ENCODE results near the gene BTLA.
"Not testable (repeated sequence)": the region's sequence is repeated elsewhere in the genome, so short reads cannot be mapped to it uniquely, and the experiment has no call there.

The BTLA gene

GRCh38 chr3:112512320-112512719, 13.0 kb upstream of the BTLA start:
- Histone ChIP-seq H3K36me3 (ENCODE audit: control insufficient read depth, insufficient read depth, low read length) (no peaks in the 10 kb centered on the region), H3K4me1 (ENCODE audit: control insufficient read depth, insufficient read depth, low read length) (no peaks in the 10 kb centered on the region), H3K27me3 (ENCODE audit: control insufficient read depth, insufficient read depth, low read length) (0 out of 2 replicates have a peak, but pooled peaks cover 1% of the 10 kb centered on the region), H3K9me3 (ENCODE audit: control insufficient read depth, insufficient read depth, low read length) (no peaks in the 10 kb centered on the region; the same call in 1 of the 2 replicates), H3K4me3 (ENCODE audit: low read length) (no peak overlapping the region), H3K27ac (ENCODE audit: low read length) (no peak overlapping the region)
- no peak for DNase-seq (ENCODE audit: low read depth, low spot score)

GRCh38 chr3:112508860-112509259, 9.6 kb upstream of the BTLA start:
- DNase-seq (ENCODE audit: low read depth, low spot score), result no peak
- H3K36me3 ChIP-seq (ENCODE audit: control insufficient read depth, insufficient read depth, low read length), result no peaks in the 10 kb centered on the region
- no peak overlapping the region for H3K27ac ChIP-seq (ENCODE audit: low read length)
- no peaks in the 10 kb centered on the region for H3K9me3 ChIP-seq (ENCODE audit: control insufficient read depth, insufficient read depth, low read length)
- H3K4me3 ChIP-seq (ENCODE audit: low read length), result no peak overlapping the region
- no peaks in the 10 kb centered on the region for H3K27me3 ChIP-seq (ENCODE audit: control insufficient read depth, insufficient read depth, low read length)
- H3K4me1 ChIP-seq (ENCODE audit: control insufficient read depth, insufficient read depth, low read length), result no peaks in the 10 kb centered on the region

DNA sequence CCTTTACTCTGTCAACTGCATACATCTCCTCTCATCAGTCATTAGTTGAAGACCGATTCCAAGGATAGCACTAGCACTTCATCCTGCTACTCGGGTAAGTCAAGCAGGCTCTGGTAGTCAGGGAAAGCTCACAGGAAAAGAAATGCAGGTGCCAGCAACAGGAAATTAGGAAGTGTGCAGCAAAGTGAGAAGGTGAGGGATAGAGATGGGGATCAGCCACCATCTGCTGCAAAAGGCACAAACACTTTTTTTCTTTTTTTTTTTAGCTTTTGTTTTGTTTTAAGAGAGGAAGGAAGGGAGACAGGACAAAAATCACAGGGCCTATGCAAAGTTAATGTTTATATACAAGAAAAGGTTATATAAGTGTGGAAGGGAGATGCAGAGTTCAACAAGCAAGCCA, 9.0 kb upstream of the BTLA start:
- WGBS (ENCODE audit: insufficient coverage, insufficient read length), result no CpG with 5 or more reads among the region's 2 CpGs
- no peak overlapping the region for H3K27ac ChIP-seq (ENCODE audit: low read length)
- H3K36me3 ChIP-seq (ENCODE audit: control insufficient read depth, insufficient read depth, low read length), result no peaks in the 10 kb centered on the region
- DNase-seq (ENCODE audit: low read depth, low spot score), result no peak
- H3K9me3 ChIP-seq (ENCODE audit: control insufficient read depth, insufficient read depth, low read length), result no peaks in the 10 kb centered on the region
- H3K27me3 ChIP-seq (ENCODE audit: control insufficient read depth, insufficient read depth, low read length), result no peaks in the 10 kb centered on the region
- H3K4me3 ChIP-seq (ENCODE audit: low read length), result no peak overlapping the region
- no peaks in the 10 kb centered on the region for H3K4me1 ChIP-seq (ENCODE audit: control insufficient read depth, insufficient read depth, low read length)

GRCh38 chr3:112505907-112506306, 6.6 kb upstream of the BTLA start:
- no peaks in the 10 kb centered on the region for H3K9me3 ChIP-seq (ENCODE audit: control insufficient read depth, insufficient read depth, low read length)
- H3K4me1 ChIP-seq (ENCODE audit: control insufficient read depth, insufficient read depth, low read length), result no peaks in the 10 kb centered on the region
- no peaks in the 10 kb centered on the region for H3K27me3 ChIP-seq (ENCODE audit: control insufficient read depth, insufficient read depth, low read length)
- no peak for DNase-seq (ENCODE audit: low read depth, low spot score)
- H3K4me3 ChIP-seq (ENCODE audit: low read length), result no peak overlapping the region
- H3K27ac ChIP-seq (ENCODE audit: low read length), result no peak overlapping the region
- WGBS (ENCODE audit: insufficient coverage, insufficient read length), result no CpG with 5 or more reads among the region's 2 CpGs
- H3K36me3 ChIP-seq (ENCODE audit: control insufficient read depth, insufficient read depth, low read length), result no peaks in the 10 kb centered on the region

- WGBS (ENCODE audit: insufficient coverage, insufficient read length), result no CpG with 5 or more reads among the region's 3 CpGs
- H3K27me3 ChIP-seq (ENCODE audit: control insufficient read depth, insufficient read depth, low read length), result no peaks in the 10 kb centered on the region
These were observed 4.9 kb upstream of the BTLA start for GRCh38 chr3:112504123-112504522.

GRCh38 chr3:112503304-112503972, 4.2 kb upstream of the BTLA start:
- WGBS (ENCODE audit: insufficient coverage, insufficient read length), result no CpG with 5 or more reads among the region's 4 CpGs
- DNase-seq (ENCODE audit: low read depth, low spot score), result no peak
- no peaks in the 10 kb centered on the region for H3K4me1 ChIP-seq (ENCODE audit: control insufficient read depth, insufficient read depth, low read length)
- no peaks in the 10 kb centered on the region for H3K27me3 ChIP-seq (ENCODE audit: control insufficient read depth, insufficient read depth, low read length)
- no peak overlapping the region for H3K27ac ChIP-seq (ENCODE audit: low read length)
- H3K4me3 ChIP-seq (ENCODE audit: low read length), result no peak overlapping the region
- H3K36me3 ChIP-seq (ENCODE audit: control insufficient read depth, insufficient read depth, low read length), result no peaks in the 10 kb centered on the region
- no peaks in the 10 kb centered on the region for H3K9me3 ChIP-seq (ENCODE audit: control insufficient read depth, insufficient read depth, low read length)

More at GRCh38 chr3:112504123-112504522, 4.9 kb upstream of the BTLA start:
- no peak overlapping the region for H3K4me3 ChIP-seq (ENCODE audit: low read length)
- H3K9me3 ChIP-seq (ENCODE audit: control insufficient read depth, insufficient read depth, low read length), result no peaks in the 10 kb centered on the region
- DNase-seq (ENCODE audit: low read depth, low spot score), result no peak
- H3K36me3 ChIP-seq (ENCODE audit: control insufficient read depth, insufficient read depth, low read length), result no peaks in the 10 kb centered on the region
- no peak overlapping the region for H3K27ac ChIP-seq (ENCODE audit: low read length)
- no peaks in the 10 kb centered on the region for H3K4me1 ChIP-seq (ENCODE audit: control insufficient read depth, insufficient read depth, low read length)

DNA sequence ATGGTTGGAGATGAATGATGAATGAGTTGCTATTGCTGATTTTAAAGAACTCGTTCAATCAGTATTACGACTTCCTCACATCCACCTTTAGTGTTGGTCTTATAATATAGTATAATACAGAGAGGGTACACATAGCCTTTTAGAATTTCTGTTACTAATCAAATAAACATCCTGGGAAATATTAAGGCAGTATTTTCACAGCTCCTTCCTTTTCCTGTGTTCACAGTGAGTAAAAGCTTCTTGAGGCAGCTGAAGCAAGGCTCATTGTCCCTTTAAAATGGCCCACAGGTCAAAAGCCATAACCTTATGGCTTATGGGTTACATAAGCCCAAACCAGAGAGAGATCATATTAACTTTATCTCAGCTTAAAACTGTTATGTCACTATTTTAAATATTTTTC, 1.3 kb upstream of the BTLA start:
- no peak overlapping the region for H3K27ac ChIP-seq (ENCODE audit: low read length)
- DNase-seq (ENCODE audit: low read depth, low spot score), result no peak
- no peaks in the 10 kb centered on the region for H3K9me3 ChIP-seq (ENCODE audit: control insufficient read depth, insufficient read depth, low read length)
- no peak overlapping the region for H3K4me3 ChIP-seq (ENCODE audit: low read length)
- no peaks in the 10 kb centered on the region for H3K36me3 ChIP-seq (ENCODE audit: control insufficient read depth, insufficient read depth, low read length)
- no peaks in the 10 kb centered on the region for H3K27me3 ChIP-seq (ENCODE audit: control insufficient read depth, insufficient read depth, low read length)
- H3K4me1 ChIP-seq (ENCODE audit: control insufficient read depth, insufficient read depth, low read length), result no peaks in the 10 kb centered on the region
- no CpG with 5 or more reads among the region's 2 CpGs for whole genome bisulfite sequencing (ENCODE audit: insufficient coverage, insufficient read length)

- no CpG with 5 or more reads among the region's 11 CpGs for whole genome bisulfite sequencing (ENCODE audit: insufficient coverage, insufficient read length)
- Histone ChIP-seq H3K27me3 (ENCODE audit: control insufficient read depth, insufficient read depth, low read length) (no peaks in the 10 kb centered on the region), H3K4me1 (ENCODE audit: control insufficient read depth, insufficient read depth, low read length) (no peaks in the 10 kb centered on the region), H3K4me3 (ENCODE audit: low read length) (no peak overlapping the region), H3K36me3 (ENCODE audit: control insufficient read depth, insufficient read depth, low read length) (no peaks in the 10 kb centered on the region), H3K9me3 (ENCODE audit: control insufficient read depth, insufficient read depth, low read length) (no peaks in the 10 kb centered on the region), H3K27ac (ENCODE audit: low read length) (no peak overlapping the region)
- DNase-seq (ENCODE audit: low read depth, low spot score), result no peak
These were observed 1.2 kb downstream of the BTLA start for GRCh38 chr3:112497897-112498548.

GRCh38 chr3:112496366-112497067, 2.8 kb downstream of the BTLA start:
- DNase-seq (ENCODE audit: low read depth, low spot score), result no peak

DNA sequence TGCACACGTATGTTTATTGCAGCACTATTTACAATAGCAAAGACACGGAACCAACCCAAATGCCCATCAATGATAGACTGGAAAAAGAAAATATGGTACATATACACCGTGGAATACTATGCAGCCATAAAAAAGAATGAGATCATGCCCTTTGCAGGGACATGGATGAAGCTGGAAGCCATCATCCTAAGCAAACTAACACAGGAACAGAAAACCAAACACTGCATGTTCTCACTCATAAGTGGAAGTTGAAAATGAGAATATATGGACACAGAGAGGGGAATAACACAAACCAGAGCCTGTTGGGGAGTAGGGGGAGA, 4.9 kb downstream of the BTLA start:
- H3K4me3 ChIP-seq (ENCODE audit: low read length); DNase-seq (ENCODE audit: low read depth, low spot score); H3K36me3 ChIP-seq (ENCODE audit: control insufficient read depth, insufficient read depth, low read length); H3K4me1 ChIP-seq (ENCODE audit: control insufficient read depth, insufficient read depth, low read length); H3K27me3 ChIP-seq (ENCODE audit: control insufficient read depth, insufficient read depth, low read length); H3K27ac ChIP-seq (ENCODE audit: low read length); H3K9me3 ChIP-seq (ENCODE audit: control insufficient read depth, insufficient read depth, low read length): not testable (repeated sequence)
- no CpG with 5 or more reads among the region's 3 CpGs for WGBS (ENCODE audit: insufficient coverage, insufficient read length)

More at GRCh38 chr3:112496366-112497067, 2.8 kb downstream of the BTLA start:
- no CpG with 5 or more reads among the region's 5 CpGs for whole genome bisulfite sequencing (ENCODE audit: insufficient coverage, insufficient read length)
- no peaks in the 10 kb centered on the region for H3K9me3 ChIP-seq (ENCODE audit: control insufficient read depth, insufficient read depth, low read length)
- no peak overlapping the region for H3K4me3 ChIP-seq (ENCODE audit: low read length)
- no peaks in the 10 kb centered on the region for H3K4me1 ChIP-seq (ENCODE audit: control insufficient read depth, insufficient read depth, low read length)
- H3K27ac ChIP-seq (ENCODE audit: low read length), result no peak overlapping the region
- H3K27me3 ChIP-seq (ENCODE audit: control insufficient read depth, insufficient read depth, low read length), result no peaks in the 10 kb centered on the region
- no peaks in the 10 kb centered on the region for H3K36me3 ChIP-seq (ENCODE audit: control insufficient read depth, insufficient read depth, low read length)

DNA sequence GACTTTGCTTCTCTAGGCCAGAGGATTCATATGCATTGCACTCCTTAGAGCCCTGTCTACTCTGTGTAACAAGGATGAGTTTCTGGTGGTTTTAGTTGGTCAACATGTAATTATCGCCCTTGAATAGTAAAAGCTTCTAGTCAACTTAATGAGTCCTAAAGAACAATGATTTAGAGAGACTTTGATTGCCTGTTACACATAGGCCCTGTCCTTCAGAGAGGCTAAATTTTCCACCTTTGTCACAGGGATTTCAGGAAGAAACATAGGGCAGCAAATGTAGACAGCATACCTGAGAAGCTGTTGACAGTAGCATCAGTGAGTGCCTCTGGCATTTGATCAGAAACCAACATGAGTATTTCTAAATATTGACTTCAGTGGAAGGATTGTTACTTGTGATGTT, 7.1 kb downstream of the BTLA start:
- H3K27me3 ChIP-seq (ENCODE audit: control insufficient read depth, insufficient read depth, low read length), result no peaks in the 10 kb centered on the region
- H3K4me1 ChIP-seq (ENCODE audit: control insufficient read depth, insufficient read depth, low read length), result no peaks in the 10 kb centered on the region
- no peak overlapping the region for H3K4me3 ChIP-seq (ENCODE audit: low read length)
- no peaks in the 10 kb centered on the region for H3K36me3 ChIP-seq (ENCODE audit: control insufficient read depth, insufficient read depth, low read length)
- no peak overlapping the region for H3K27ac ChIP-seq (ENCODE audit: low read length)
- no CpG with 5 or more reads among the region's 1 CpG for WGBS (ENCODE audit: insufficient coverage, insufficient read length)
- no peaks in the 10 kb centered on the region for H3K9me3 ChIP-seq (ENCODE audit: control insufficient read depth, insufficient read depth, low read length)
- no peak for DNase-seq (ENCODE audit: low read depth, low spot score)
